A549 treated with dexamethasone at 1 μM for 4 hours (cell line): ENCODE results near the gene HTR5A. TPM values are rescaled to one million over a fixed set of nuclear protein-coding genes. Genes with fewer than 3 reads are reported as not detected.

Experiments
- total RNA-seq: library from RNA; stranded (reverse); fragments of 200-300 nt; extraction: Qiagen RNA extraction; gene quantifications from 5 replicates; pipeline ENCODE4 v1.2.3, GENCODE V29; 2022

Gene HTR5A
- total RNA-seq: not detected in 5 replicates

GRCh38 chr7:155069992-155070751, at the start of gene HTR5A:
Gene HTR5A (plus strand): TSS chr7:155070324. CDS start chr7:155070900, 576 bp downstream.

Other genes with a start within 250 kb of the HTR5A start
- gene PAXIP1, start 67.2 kb upstream of the HTR5A start, total RNA-seq: 11.7 to 16.2 TPM (median 14.7 TPM) in 5 replicates
- 11.8 to 15.0 TPM (median 14.2 TPM) in 5 replicates for gene INSIG1, start 227.6 kb downstream of the HTR5A start, total RNA-seq